ENCODE results near the gene MEF2A.

MEF2A gene

GRCh38 chr15:99562238-99562637 is 3.5 kb upstream of the MEF2A start:
- in situ Hi-C loops (cut with HindIII; ENCODE audit: low sequenced_read_pairs) = no loop called here

- in situ Hi-C loops (cut with HindIII; ENCODE audit: low sequenced_read_pairs) = no loop called here
These were observed 1.3 kb upstream of the MEF2A start for GRCh38 chr15:99564221-99565048.

DNA sequence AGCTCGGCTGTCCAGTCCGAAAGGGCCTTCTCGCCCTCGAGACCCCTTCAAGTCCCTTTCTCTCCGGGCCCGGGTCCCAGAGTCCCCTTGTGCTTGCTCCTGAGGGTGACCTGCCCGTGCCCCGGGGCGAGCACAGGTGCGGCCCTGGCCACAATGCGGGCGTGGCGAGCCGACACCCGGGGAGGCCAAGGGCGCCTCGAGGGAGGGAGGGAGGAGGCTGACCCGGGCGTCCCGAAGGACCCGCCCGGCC is 810 bp upstream of the MEF2A start:
- in situ Hi-C loops (cut with HindIII; ENCODE audit: low sequenced_read_pairs) = no loop called here

DNA sequence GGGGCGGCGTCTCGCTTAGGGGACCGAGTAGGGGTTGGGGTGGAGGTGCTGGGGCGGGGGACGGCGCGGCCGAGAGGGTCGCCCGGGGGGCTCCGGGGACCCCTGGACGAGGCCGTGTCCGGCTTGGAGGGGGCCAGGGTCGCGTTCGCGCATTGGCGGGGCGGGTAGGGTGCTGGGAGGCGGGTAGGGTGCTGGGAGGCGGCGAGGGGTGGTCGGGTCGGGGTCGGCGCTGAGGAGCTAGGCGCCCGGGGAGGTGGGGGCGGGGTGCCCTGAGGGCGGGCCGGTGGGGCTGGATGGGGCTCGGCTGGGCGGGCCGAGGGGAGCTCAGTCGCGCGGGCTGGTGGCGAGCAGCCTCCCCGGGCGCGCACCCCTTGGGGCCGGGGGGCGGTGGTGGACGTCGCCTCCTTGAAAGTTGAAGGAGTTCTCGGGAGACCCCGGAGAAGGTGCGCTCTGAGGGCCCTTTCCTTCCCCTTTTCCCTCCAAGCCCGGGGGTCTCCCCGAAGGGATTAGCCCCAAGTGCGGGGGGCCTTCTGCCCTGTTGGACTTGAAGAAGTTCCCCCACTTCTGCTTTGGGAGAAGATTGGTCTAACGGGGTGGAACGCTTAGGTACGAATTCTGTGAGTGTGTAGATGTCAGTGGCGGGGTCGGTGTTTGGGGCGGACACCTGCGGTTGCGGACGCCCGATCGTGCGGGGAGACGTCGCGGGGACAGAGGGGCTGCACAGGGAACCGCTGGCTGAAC is 543 bp downstream of the MEF2A start:
- in situ Hi-C loops (cut with HindIII; ENCODE audit: low sequenced_read_pairs) = no loop called here

DNA sequence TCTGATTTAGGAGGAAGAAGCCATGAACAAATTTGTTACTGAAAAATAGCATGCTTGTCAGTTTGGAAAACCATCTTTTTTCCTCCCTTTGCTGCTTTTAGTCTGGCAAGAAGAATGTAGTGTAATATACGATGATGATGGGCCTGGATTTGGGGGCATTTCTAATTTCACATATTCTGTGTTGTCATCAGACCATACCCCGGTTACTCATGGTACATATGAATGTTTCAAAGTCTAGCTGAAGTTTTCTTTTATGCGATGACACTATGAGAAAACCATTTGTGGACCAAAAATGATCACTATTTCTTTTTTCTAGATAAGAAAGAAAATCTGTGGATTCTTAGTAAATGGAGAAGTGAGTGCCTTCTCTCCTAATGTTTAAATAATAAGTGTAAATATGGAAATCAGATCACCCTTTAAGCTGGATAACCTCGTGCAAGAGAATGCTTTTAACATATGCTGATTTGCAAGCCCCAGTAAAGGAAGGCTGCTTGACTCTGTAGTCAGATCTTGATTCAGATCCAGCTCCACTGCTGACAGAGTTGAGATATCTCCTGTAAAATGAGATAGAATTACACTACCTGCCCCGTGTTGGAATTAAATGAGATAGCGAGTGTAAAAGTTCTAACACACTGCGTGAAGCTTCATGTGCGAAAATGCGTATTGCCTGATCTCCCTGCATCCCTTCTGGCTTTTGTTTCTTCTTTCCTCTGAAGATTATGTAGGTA is 3.0 kb downstream of the MEF2A start:
- in situ Hi-C loops (cut with HindIII; ENCODE audit: low sequenced_read_pairs) = no loop called here

GRCh38 chr15:99571299-99571698 is 5.5 kb downstream of the MEF2A start:
- in situ Hi-C loops (cut with HindIII; ENCODE audit: low sequenced_read_pairs) = no loop called here

GRCh38 chr15:99574048-99574447 is 8.3 kb downstream of the MEF2A start:
- in situ Hi-C loops (cut with HindIII; ENCODE audit: low sequenced_read_pairs) = no loop called here

GRCh38 chr15:99574502-99574901 is 8.7 kb downstream of the MEF2A start:
- in situ Hi-C loops (cut with HindIII; ENCODE audit: low sequenced_read_pairs) = no loop called here

DNA sequence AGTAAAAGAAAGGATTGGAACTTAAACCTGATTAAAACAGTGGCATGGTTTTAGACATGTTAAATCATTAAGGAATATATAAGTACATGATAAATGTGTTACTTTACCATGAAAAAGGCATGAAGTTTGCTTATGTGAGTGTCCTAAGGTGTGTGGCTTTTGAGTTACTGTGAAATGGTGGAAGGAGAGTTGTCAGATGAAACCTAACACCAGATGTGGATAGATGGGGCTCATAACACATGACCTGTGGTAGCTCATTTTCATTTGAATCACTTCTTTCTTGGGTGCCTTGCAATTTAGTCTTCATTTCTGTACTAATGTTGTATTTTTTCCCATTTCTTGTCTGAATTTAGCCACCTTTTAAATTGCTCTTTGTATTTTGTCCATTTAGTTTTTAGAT is 13.0 kb downstream of the MEF2A start:
- in situ Hi-C loops (cut with HindIII; ENCODE audit: low sequenced_read_pairs) = no loop called here

GRCh38 chr15:99580076-99580475 is 14.3 kb downstream of the MEF2A start:
- in situ Hi-C loops (cut with HindIII; ENCODE audit: low sequenced_read_pairs) = no loop called here

GRCh38 chr15:99582508-99582960 is 16.8 kb downstream of the MEF2A start:
- in situ Hi-C loops (cut with HindIII; ENCODE audit: low sequenced_read_pairs) = no loop called here

DNA sequence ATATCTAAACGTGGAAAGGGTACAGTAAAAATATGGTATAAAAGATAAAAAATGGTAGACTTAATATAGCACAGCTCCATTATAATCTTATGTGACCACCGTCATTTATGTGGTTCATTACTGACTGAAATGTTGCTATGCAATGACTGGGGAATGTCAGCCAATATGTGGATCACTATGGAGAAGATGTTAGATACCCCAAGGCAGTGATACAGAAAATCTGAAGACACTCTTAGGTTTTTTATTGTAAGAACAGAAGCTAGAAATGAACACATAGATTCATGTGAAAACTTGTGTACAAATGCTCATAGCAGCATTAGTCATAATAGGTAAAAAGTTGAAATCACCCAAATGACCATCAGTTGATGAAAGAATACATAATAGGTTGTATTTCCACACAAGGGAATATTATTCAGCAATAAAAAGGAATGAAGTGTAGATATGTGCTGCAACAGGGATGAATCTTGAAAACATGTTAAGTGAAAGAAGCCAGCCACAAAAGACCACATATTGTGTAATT is 18.4 kb downstream of the MEF2A start:
- in situ Hi-C loops (cut with HindIII; ENCODE audit: low sequenced_read_pairs) = no loop called here

DNA sequence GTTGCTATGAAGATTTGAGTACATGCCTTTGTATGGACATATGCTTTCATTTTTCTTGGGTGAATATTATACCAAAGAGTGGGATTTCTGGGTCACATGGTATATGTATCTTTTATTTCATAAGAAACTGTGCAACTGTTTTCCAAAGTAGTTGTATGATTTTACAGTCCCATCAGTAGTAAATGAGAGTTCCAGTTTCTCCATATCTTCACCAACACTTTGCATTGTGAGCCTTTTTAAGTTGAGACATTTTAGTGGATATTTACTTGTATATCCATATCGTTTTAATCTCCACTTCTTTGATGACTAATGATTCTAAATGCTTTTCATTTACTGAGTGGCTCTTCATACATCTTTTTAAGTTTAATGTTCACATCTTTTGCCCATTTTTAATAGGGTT is 20.3 kb downstream of the MEF2A start:
- in situ Hi-C loops (cut with HindIII; ENCODE audit: low sequenced_read_pairs) = no loop called here

DNA sequence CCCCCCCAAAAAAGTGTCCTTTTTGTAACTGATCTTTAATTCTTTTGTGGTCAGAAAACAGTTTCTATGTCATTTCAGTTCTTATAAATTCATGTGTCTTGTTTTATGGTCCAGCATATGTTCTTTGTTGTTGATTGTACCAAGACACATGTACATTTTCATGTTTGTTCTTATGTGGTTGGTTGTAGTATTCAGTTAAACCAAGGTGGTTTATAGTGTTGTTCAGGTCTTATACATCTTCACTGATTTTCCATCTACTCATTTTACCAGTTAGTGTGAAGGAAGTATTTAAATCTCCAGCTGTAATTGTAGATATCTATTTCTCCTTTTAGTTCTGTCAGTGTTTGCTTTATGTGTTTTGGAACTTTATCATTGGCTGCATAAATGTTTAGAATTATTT is 24.0 kb downstream of the MEF2A start:
- in situ Hi-C loops (cut with HindIII; ENCODE audit: low sequenced_read_pairs) = no loop called here

DNA sequence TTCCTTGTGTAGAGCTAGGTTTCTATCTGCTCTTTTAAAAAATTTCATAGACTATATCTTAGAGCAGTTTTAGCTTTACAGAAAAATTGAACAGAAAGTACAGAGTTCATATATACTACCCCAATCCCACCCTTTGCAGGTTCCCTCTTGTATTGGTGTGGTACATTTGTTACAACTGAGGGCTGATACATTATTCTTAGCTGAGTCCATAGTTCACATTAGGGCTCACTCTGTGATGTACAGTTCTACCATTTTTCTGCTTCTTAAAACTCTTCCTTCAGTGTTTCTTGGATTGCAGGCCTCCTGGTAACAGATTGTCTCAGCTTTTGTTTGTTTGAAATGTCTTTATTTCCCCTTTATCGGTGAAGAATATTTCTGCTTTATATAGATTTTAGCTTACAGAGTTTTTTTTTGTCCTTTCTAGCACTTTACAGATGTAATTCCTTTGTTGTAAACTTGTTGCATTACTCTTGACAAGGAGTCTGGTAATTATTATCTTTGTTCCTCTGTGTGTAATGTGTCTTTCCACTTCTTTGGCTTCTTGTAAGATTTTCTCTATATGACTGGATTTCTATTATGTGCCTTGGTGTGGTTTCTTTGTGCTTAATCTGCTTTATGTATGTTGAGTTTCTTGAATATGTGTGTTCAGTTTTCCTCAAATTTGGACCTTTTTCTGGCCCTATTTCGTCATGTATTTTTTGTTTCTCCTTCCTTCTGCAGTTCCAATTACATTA is 25.3 kb downstream of the MEF2A start:
- in situ Hi-C loops (cut with HindIII; ENCODE audit: low sequenced_read_pairs) = no loop called here

GRCh38 chr15:99592145-99592791 is 26.5 kb downstream of the MEF2A start:
- in situ Hi-C loops (cut with HindIII; ENCODE audit: low sequenced_read_pairs) = no loop called here

GRCh38 chr15:99593070-99593469 is 27.3 kb downstream of the MEF2A start:
- in situ Hi-C loops (cut with HindIII; ENCODE audit: low sequenced_read_pairs) = no loop called here

DNA sequence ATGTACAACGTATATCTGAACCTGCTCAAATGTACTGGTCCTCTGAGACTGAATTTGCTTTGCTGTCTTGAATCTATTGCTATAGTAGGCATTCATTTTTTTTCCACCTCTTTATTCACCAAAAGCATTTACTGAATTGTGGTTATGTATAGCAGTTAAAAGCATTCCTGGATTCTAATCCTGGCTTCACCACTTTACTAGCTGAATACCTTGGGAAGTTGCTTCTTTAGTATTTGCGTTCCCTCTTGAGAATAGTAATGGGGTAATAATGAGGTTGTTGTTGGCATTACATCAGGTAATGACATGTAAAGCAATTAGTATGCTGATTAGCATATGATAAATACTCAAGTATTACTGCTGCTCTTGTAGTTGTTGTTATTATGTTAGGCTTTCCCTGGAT is 29.1 kb downstream of the MEF2A start:
- in situ Hi-C loops (cut with HindIII; ENCODE audit: low sequenced_read_pairs) = no loop called here

GRCh38 chr15:99598296-99598695 is 32.5 kb downstream of the MEF2A start:
- in situ Hi-C loops (cut with HindIII; ENCODE audit: low sequenced_read_pairs) = no loop called here

GRCh38 chr15:99603828-99604227 is 38.0 kb downstream of the MEF2A start:
- in situ Hi-C loops (cut with HindIII; ENCODE audit: low sequenced_read_pairs) = no loop called here

Measured in endothelial cell of hepatic sinusoid (primary cell).